Liver (tissue), 9 donors: ENCODE measurements around the gene CCPG1. TPM values are rescaled to one million over a fixed set of nuclear protein-coding genes. Genes with fewer than 3 reads are reported as not detected.

Experiments
- DNase-seq: peaks from one replicate; pipeline ENCODE4 v3.0.0-alpha.2; 2017; ENCODE audit warnings: low spot score
- H3K27ac ChIP-seq, 2 donors: one replicate each; pipeline ENCODE4 v1.7.0; 2013; ENCODE audit warnings: inconsistent platforms in 2 of 2, low read length in 2 of 2, control low read depth in 1 of 2, low read depth in 1 of 2, mild to moderate bottlenecking in 1 of 2
- H3K27me3 ChIP-seq, 4 donors: one replicate each; pipeline versions ENCODE4 v1.6.1 to v1.7.0; 2013; ENCODE audit warnings: low read length in 3 of 4, inconsistent platforms in 1 of 4, mild to moderate bottlenecking in 1 of 4, moderate library complexity in 1 of 4; ENCODE audit not compliant: control insufficient read depth in 4 of 4, insufficient read depth in 4 of 4
- H3K36me3 ChIP-seq, 4 donors: one replicate each; pipeline versions ENCODE4 v1.6.1 to v1.7.0; 2013; ENCODE audit warnings: low read length in 3 of 4, mild to moderate bottlenecking in 3 of 4, low read depth in 1 of 4, moderate library complexity in 1 of 4; ENCODE audit not compliant: control insufficient read depth in 4 of 4, insufficient read depth in 3 of 4
- H3K4me1 ChIP-seq, 4 donors: one replicate each; pipeline versions ENCODE4 v1.6.1 to v1.7.0; 2013; ENCODE audit warnings: low read length in 3 of 4, mild to moderate bottlenecking in 3 of 4, moderate library complexity in 1 of 4; ENCODE audit not compliant: control insufficient read depth in 4 of 4, insufficient read depth in 4 of 4
- H3K4me3 ChIP-seq, 3 donors: one replicate each; pipeline versions ENCODE4 v1.6.1 to v1.7.0; 2013; ENCODE audit warnings: low read length in 3 of 3, control low read depth in 1 of 3, low read depth in 1 of 3, mild to moderate bottlenecking in 1 of 3
- H3K9ac ChIP-seq, 2 donors: one replicate each; pipeline ENCODE4 v1.7.0; 2013; ENCODE audit warnings: low read length in 2 of 2, mild to moderate bottlenecking in 2 of 2, moderate library complexity in 2 of 2, control low read depth in 1 of 2, low read depth in 1 of 2
- H3K9me3 ChIP-seq, 4 donors: one replicate each; pipeline versions ENCODE4 v1.6.1 to v1.7.0; 2013; ENCODE audit warnings: low read length in 3 of 4; ENCODE audit not compliant: control insufficient read depth in 4 of 4
- ATF3 ChIP-seq: IDR thresholded peaks from 2 replicates; pipeline ENCODE4 v1.6.1; 2016; ENCODE audit warnings: antibody characterized with exemption
- CTCF ChIP-seq: fragments of 150-350 bp; IDR thresholded peaks from 2 replicates; pipeline ENCODE4 v1.5.1; 2017; ENCODE audit warnings: improper control_type of control experiment, low read depth, low read length; ENCODE audit not compliant: missing input control
- EGR1 ChIP-seq, 2 donors: IDR thresholded peaks; 2 replicates each; pipeline ENCODE4 v1.6.1; 2016 to 2018; ENCODE audit warnings: antibody characterized with exemption in 2 of 2, low read depth in 2 of 2
- FOXA1 ChIP-seq: IDR thresholded peaks from 2 replicates; pipeline ENCODE4 v1.6.1; 2016; ENCODE audit warnings: antibody characterized with exemption
- GABPA ChIP-seq, 2 donors: IDR thresholded peaks in 1 of 2; conservative IDR thresholded peaks in 1 of 2; 2 replicates each; pipeline ENCODE4 v1.6.1; 2016; ENCODE audit warnings: antibody characterized with exemption in 2 of 2, mild to moderate bottlenecking in 1 of 2, moderate library complexity in 1 of 2
- HNF4A ChIP-seq, 2 donors: conservative IDR thresholded peaks; 2 replicates each; pipeline ENCODE4 v1.6.1; 2016; ENCODE audit warnings: antibody characterized with exemption in 2 of 2, mild to moderate bottlenecking in 2 of 2
- HNF4G ChIP-seq: IDR thresholded peaks from 2 replicates; pipeline ENCODE4 v1.6.1; 2016; ENCODE audit warnings: antibody characterized with exemption
- JUND ChIP-seq, 2 donors: IDR thresholded peaks; 2 replicates each; pipeline ENCODE4 v1.6.1; 2016; ENCODE audit warnings: antibody characterized with exemption in 2 of 2
- MAX ChIP-seq: IDR thresholded peaks from 2 replicates; pipeline ENCODE4 v1.6.1; 2016; ENCODE audit warnings: antibody characterized with exemption
- NR2F2 ChIP-seq: IDR thresholded peaks from 2 replicates; pipeline ENCODE4 v1.6.1; 2016; ENCODE audit warnings: antibody characterized with exemption
- RAD21 ChIP-seq, 2 donors: IDR thresholded peaks; 2 replicates each; pipeline ENCODE4 v1.6.1; 2016; ENCODE audit warnings: antibody characterized with exemption in 2 of 2, mild to moderate bottlenecking in 2 of 2
- REST ChIP-seq: IDR thresholded peaks from 2 replicates; pipeline ENCODE4 v1.6.1; 2016; ENCODE audit warnings: antibody characterized with exemption, mild to moderate bottlenecking
- RXRA ChIP-seq, 2 donors: IDR thresholded peaks; 2 replicates each; pipeline ENCODE4 v1.6.1; 2017 to 2018; ENCODE audit warnings: antibody characterized with exemption in 2 of 2, mild to moderate bottlenecking in 1 of 2
- SP1 ChIP-seq: IDR thresholded peaks from 2 replicates; pipeline ENCODE4 v1.6.1; 2018; ENCODE audit warnings: antibody characterized with exemption, mild to moderate bottlenecking
- TAF1 ChIP-seq: conservative IDR thresholded peaks from 2 replicates; pipeline ENCODE4 v1.6.1; 2016; ENCODE audit warnings: antibody characterized with exemption, mild to moderate bottlenecking
- YY1 ChIP-seq: IDR thresholded peaks from 2 replicates; pipeline ENCODE4 v1.6.1; 2016; ENCODE audit warnings: antibody characterized with exemption, mild to moderate bottlenecking
- WGBS: extraction: QIAGEN DNeasy Blood & Tissue Kit; methylation state at CpG from one replicate; pipeline ENCODE4 v1.1.7; 2013; 5-methylcytosine and 5-hydroxymethylcytosine counted together
- polyA plus RNA-seq, 2 donors: library from polyadenylated mRNA; stranded (reverse) in 1 of 2; unstranded in 1 of 2; fragments of 200-250 nt in 1 of 2; fragments of >200 nt in 1 of 2; fragmentation: Nextera tagmentation in 1 of 2; extraction: Ambion mirVana in 1 of 2; gene quantifications; one replicate each; pipeline versions ENCODE4 v1.2.1 to v1.2.3, GENCODE V29; 2013 to 2015
- total RNA-seq, 2 donors: library from RNA; depleted of rRNA; stranded (reverse); fragments of >200 nt; gene quantifications; one replicate each; pipeline ENCODE4 v1.2.3, GENCODE V29; 2014
- TF ChIP-seq, protein P1 (sequence below): IDR thresholded peaks from 2 replicates; pipeline ENCODE4 v1.6.1; 2016; ENCODE audit warnings: antibody characterized with exemption
- donor health status: healthy.
- donor health status: healthy.
- donor health status: healthy.
- donor health status: healthy.
- donor health status: healthy.

Gene CCPG1
- total and polyA plus RNA-seq, 4 donors: 21.5 to 89.1 (median 53.2) TPM

DNA sequence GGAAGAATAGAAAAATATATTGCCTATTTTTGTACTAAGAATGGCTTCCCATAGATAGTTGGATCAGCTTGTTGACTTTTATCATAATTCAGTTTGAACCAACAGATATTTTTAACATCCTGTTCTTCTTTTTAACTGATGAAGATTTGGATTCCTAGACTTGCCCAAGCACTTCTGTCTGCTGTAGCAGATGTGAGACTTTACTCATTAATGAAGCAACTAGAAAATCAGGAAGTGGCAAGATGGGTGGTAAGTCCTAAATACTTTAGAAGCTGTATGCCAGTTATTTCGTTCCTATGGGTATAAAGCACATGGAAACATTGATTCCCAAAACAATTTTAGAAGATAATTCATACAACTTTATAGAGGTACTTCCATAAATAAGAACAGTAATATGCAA lies 80.8 kb downstream of the CCPG1 start:
- Histone ChIP-seq H3K4me1 (peaks cover 0 to 1% (median 0%) of the 10 kb centered on the region in 4 donors), H3K27ac (no peak overlapping the region), H3K36me3 (peaks cover 0 to 2% (median under 1%) of the 10 kb centered on the region in 4 donors), H3K27me3 (no peaks in the 10 kb centered on the region), H3K4me3 (no peak overlapping the region), H3K9ac (no peak overlapping the region), H3K9me3 (no peaks in the 10 kb centered on the region)
- TF ChIP-seq GABPA (IDR thresholded peaks at IDR 0.05 in 1 of 2, conservative IDR thresholded peaks at IDR 0.05 in 1 of 2): no peak
- TF ChIP-seq NR2F2: no peak
- 82% methylated on average over 1 of the region's 1 CpG for WGBS
- no peak for DNase-seq

- WGBS: 51% methylated on average over 5 of the region's 5 CpGs
- Histone ChIP-seq H3K4me1 (peaks cover 3 to 15% (median 9%) of the 10 kb centered on the region in 4 donors), H3K4me3 (no peak overlapping the region), H3K36me3 (peaks cover 0 to 2% (median under 1%) of the 10 kb centered on the region in 4 donors), H3K27me3 (no peaks in the 10 kb centered on the region), H3K27ac (no peak overlapping the region), H3K9me3 (no peaks in the 10 kb centered on the region), H3K9ac (no peak overlapping the region)
- no peak for DNase-seq
- TF ChIP-seq NR2F2: no peak
- no peak for TF ChIP-seq CTCF
- peak; percentile 43 for TF ChIP-seq SP1
- peak in 1 of 2 donors; percentile 51 for TF ChIP-seq HNF4A (conservative IDR thresholded peaks at IDR 0.05)
- TF ChIP-seq HNF4G: no peak
- no peak for TF ChIP-seq MAX
- no peak for TF ChIP-seq GABPA (IDR thresholded peaks at IDR 0.05 in 1 of 2, conservative IDR thresholded peaks at IDR 0.05 in 1 of 2)
- TF ChIP-seq FOXA1: no peak
- TF ChIP-seq EGR1 (IDR thresholded peaks at IDR 0.05; ENCODE audit: low read depth in 2 of 2): peak in 1 of 2 donors; percentile 38
- TF ChIP-seq RXRA (IDR thresholded peaks at IDR 0.05): peak; percentile 39 to 64
- TF ChIP-seq RAD21 (IDR thresholded peaks at IDR 0.05): peak in 1 of 2 donors; percentile 9
- TF ChIP-seq ATF3: peak; percentile 12
- no peak for TF ChIP-seq YY1
- no peak for TF ChIP-seq REST
- TF ChIP-seq, protein P1, sequence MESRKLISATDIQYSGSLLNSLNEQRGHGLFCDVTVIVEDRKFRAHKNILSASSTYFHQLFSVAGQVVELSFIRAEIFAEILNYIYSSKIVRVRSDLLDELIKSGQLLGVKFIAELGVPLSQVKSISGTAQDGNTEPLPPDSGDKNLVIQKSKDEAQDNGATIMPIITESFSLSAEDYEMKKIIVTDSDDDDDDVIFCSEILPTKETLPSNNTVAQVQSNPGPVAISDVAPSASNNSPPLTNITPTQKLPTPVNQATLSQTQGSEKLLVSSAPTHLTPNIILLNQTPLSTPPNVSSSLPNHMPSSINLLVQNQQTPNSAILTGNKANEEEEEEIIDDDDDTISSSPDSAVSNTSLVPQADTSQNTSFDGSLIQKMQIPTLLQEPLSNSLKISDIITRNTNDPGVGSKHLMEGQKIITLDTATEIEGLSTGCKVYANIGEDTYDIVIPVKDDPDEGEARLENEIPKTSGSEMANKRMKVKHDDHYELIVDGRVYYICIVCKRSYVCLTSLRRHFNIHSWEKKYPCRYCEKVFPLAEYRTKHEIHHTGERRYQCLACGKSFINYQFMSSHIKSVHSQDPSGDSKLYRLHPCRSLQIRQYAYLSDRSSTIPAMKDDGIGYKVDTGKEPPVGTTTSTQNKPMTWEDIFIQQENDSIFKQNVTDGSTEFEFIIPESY: no peak
- TF ChIP-seq TAF1: no peak
- TF ChIP-seq JUND (IDR thresholded peaks at IDR 0.05): peak in 1 of 2 donors; percentile 43
These were observed 85.7 kb downstream of the CCPG1 start for GRCh38 chr15:55322467-55322866.
